Liver (tissue), 9 donors: ENCODE results near the gene MED23. TPM values are rescaled to one million over a fixed set of nuclear protein-coding genes. Genes with fewer than 3 reads are reported as not detected.

Experiments
- DNase-seq: peaks from one replicate; pipeline ENCODE4 v3.0.0-alpha.2; 2017; ENCODE audit warnings: low spot score
- H3K27ac ChIP-seq, 2 donors: one replicate each; pipeline ENCODE4 v1.7.0; 2013; ENCODE audit warnings: inconsistent platforms in 2 of 2, low read length in 2 of 2, control low read depth in 1 of 2, low read depth in 1 of 2, mild to moderate bottlenecking in 1 of 2
- H3K27me3 ChIP-seq, 4 donors: one replicate each; pipeline versions ENCODE4 v1.6.1 to v1.7.0; 2013; ENCODE audit warnings: low read length in 3 of 4, inconsistent platforms in 1 of 4, mild to moderate bottlenecking in 1 of 4, moderate library complexity in 1 of 4; ENCODE audit not compliant: control insufficient read depth in 4 of 4, insufficient read depth in 4 of 4
- H3K36me3 ChIP-seq, 4 donors: one replicate each; pipeline versions ENCODE4 v1.6.1 to v1.7.0; 2013; ENCODE audit warnings: low read length in 3 of 4, mild to moderate bottlenecking in 3 of 4, low read depth in 1 of 4, moderate library complexity in 1 of 4; ENCODE audit not compliant: control insufficient read depth in 4 of 4, insufficient read depth in 3 of 4
- H3K4me1 ChIP-seq, 4 donors: one replicate each; pipeline versions ENCODE4 v1.6.1 to v1.7.0; 2013; ENCODE audit warnings: low read length in 3 of 4, mild to moderate bottlenecking in 3 of 4, moderate library complexity in 1 of 4; ENCODE audit not compliant: control insufficient read depth in 4 of 4, insufficient read depth in 4 of 4
- H3K4me3 ChIP-seq, 3 donors: one replicate each; pipeline versions ENCODE4 v1.6.1 to v1.7.0; 2013; ENCODE audit warnings: low read length in 3 of 3, control low read depth in 1 of 3, low read depth in 1 of 3, mild to moderate bottlenecking in 1 of 3
- H3K9ac ChIP-seq, 2 donors: one replicate each; pipeline ENCODE4 v1.7.0; 2013; ENCODE audit warnings: low read length in 2 of 2, mild to moderate bottlenecking in 2 of 2, moderate library complexity in 2 of 2, control low read depth in 1 of 2, low read depth in 1 of 2
- H3K9me3 ChIP-seq, 4 donors: one replicate each; pipeline versions ENCODE4 v1.6.1 to v1.7.0; 2013; ENCODE audit warnings: low read length in 3 of 4; ENCODE audit not compliant: control insufficient read depth in 4 of 4
- EGR1 ChIP-seq, 2 donors: IDR thresholded peaks; 2 replicates each; pipeline ENCODE4 v1.6.1; 2016 to 2018; ENCODE audit warnings: antibody characterized with exemption in 2 of 2, low read depth in 2 of 2
- FOXA1 ChIP-seq: IDR thresholded peaks from 2 replicates; pipeline ENCODE4 v1.6.1; 2016; ENCODE audit warnings: antibody characterized with exemption
- FOXA2 ChIP-seq: IDR thresholded peaks from 2 replicates; pipeline ENCODE4 v1.6.1; 2016; ENCODE audit warnings: antibody characterized with exemption
- GABPA ChIP-seq, 2 donors: IDR thresholded peaks in 1 of 2; conservative IDR thresholded peaks in 1 of 2; 2 replicates each; pipeline ENCODE4 v1.6.1; 2016; ENCODE audit warnings: antibody characterized with exemption in 2 of 2, mild to moderate bottlenecking in 1 of 2, moderate library complexity in 1 of 2
- HNF4A ChIP-seq, 2 donors: conservative IDR thresholded peaks; 2 replicates each; pipeline ENCODE4 v1.6.1; 2016; ENCODE audit warnings: antibody characterized with exemption in 2 of 2, mild to moderate bottlenecking in 2 of 2
- HNF4G ChIP-seq: IDR thresholded peaks from 2 replicates; pipeline ENCODE4 v1.6.1; 2016; ENCODE audit warnings: antibody characterized with exemption
- JUND ChIP-seq, 2 donors: IDR thresholded peaks; 2 replicates each; pipeline ENCODE4 v1.6.1; 2016; ENCODE audit warnings: antibody characterized with exemption in 2 of 2
- RAD21 ChIP-seq, 2 donors: IDR thresholded peaks; 2 replicates each; pipeline ENCODE4 v1.6.1; 2016; ENCODE audit warnings: antibody characterized with exemption in 2 of 2, mild to moderate bottlenecking in 2 of 2
- RXRA ChIP-seq, 2 donors: IDR thresholded peaks; 2 replicates each; pipeline ENCODE4 v1.6.1; 2017 to 2018; ENCODE audit warnings: antibody characterized with exemption in 2 of 2, mild to moderate bottlenecking in 1 of 2
- SP1 ChIP-seq: IDR thresholded peaks from 2 replicates; pipeline ENCODE4 v1.6.1; 2018; ENCODE audit warnings: antibody characterized with exemption, mild to moderate bottlenecking
- TAF1 ChIP-seq: conservative IDR thresholded peaks from 2 replicates; pipeline ENCODE4 v1.6.1; 2016; ENCODE audit warnings: antibody characterized with exemption, mild to moderate bottlenecking
- YY1 ChIP-seq: IDR thresholded peaks from 2 replicates; pipeline ENCODE4 v1.6.1; 2016; ENCODE audit warnings: antibody characterized with exemption, mild to moderate bottlenecking
- WGBS: extraction: QIAGEN DNeasy Blood & Tissue Kit; methylation state at CpG from one replicate; pipeline ENCODE4 v1.1.7; 2013; 5-methylcytosine and 5-hydroxymethylcytosine counted together
- polyA plus RNA-seq, 2 donors: library from polyadenylated mRNA; stranded (reverse) in 1 of 2; unstranded in 1 of 2; fragments of 200-250 nt in 1 of 2; fragments of >200 nt in 1 of 2; fragmentation: Nextera tagmentation in 1 of 2; extraction: Ambion mirVana in 1 of 2; gene quantifications; one replicate each; pipeline versions ENCODE4 v1.2.1 to v1.2.3, GENCODE V29; 2013 to 2015
- total RNA-seq, 2 donors: library from RNA; depleted of rRNA; stranded (reverse); fragments of >200 nt; gene quantifications; one replicate each; pipeline ENCODE4 v1.2.3, GENCODE V29; 2014
- TF ChIP-seq, protein P1 (sequence below): IDR thresholded peaks from 2 replicates; pipeline ENCODE4 v1.6.1; 2016; ENCODE audit warnings: antibody characterized with exemption
- TF ChIP-seq, protein P2 (sequence below): IDR thresholded peaks from 2 replicates; pipeline ENCODE4 v1.6.1; 2016; ENCODE audit warnings: antibody characterized with exemption, mild to moderate bottlenecking
- TF ChIP-seq, protein P3 (sequence below): IDR thresholded peaks from 2 replicates; pipeline ENCODE4 v1.6.1; 2016; ENCODE audit warnings: antibody characterized with exemption
- donor health status: healthy.
- donor health status: healthy.
- donor health status: healthy.
- donor health status: healthy.
- donor health status: healthy.

The MED23 gene
- total and polyA plus RNA-seq, 4 donors = 3.9 to 17.3 (median 13.4) TPM

DNA sequence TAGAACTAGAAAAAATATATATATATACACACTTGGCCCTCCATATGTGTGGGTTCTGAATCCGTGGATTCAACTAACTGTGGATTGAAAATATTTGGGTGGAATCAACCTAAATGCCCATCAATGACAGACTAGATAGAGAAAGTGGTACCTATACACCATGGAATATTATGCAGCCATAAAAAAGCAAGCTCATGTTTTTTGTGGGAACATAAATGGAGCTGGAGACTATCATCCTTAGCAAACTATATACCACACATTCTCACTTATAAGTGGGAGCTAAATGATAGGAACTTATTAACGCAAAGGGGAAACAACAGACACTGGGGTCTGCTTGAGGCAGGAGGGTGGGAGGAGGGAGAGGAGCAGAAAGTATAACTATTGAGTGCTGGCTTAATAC, 45.1 kb upstream of the MED23 start:
- TF ChIP-seq FOXA1 = no peak
- TF ChIP-seq RAD21 (IDR thresholded peaks at IDR 0.05) = no peak
- Histone ChIP-seq H3K9me3 (no peaks in the 10 kb centered on the region), H3K4me1 (no peaks in the 10 kb centered on the region), H3K4me3 (no peak overlapping the region), H3K36me3 (no peaks in the 10 kb centered on the region), H3K27ac (no peak overlapping the region), H3K27me3 (no peaks in the 10 kb centered on the region), H3K9ac (no peak overlapping the region)
- 94% methylated on average over 2 of the region's 2 CpGs for WGBS
- no peak for DNase-seq

DNA sequence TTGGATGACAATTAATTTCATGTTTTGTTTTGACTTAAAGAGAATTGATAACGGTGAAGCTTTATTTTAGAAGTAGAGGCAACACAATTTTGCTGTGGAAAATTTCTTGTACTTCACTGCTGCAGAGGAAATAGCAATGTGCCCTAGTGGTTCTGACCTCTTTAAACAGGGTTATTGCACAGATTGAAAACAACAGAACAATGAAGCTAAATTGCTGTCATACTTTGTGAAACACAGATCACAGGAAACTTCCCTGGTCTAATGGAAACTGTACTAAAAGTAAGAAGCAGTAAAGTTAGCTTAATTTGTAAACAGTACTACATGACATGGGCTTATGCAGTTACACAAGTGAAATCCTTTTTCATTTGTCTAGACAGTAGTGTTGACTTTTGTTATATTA, 41.8 kb upstream of the MED23 start:
- Histone ChIP-seq H3K4me3 (no peak overlapping the region), H3K27me3 (no peaks in the 10 kb centered on the region), H3K4me1 (no peaks in the 10 kb centered on the region), H3K27ac (no peak overlapping the region), H3K9ac (no peak overlapping the region), H3K36me3 (no peaks in the 10 kb centered on the region), H3K9me3 (no peaks in the 10 kb centered on the region)
- no peak for DNase-seq
- WGBS = 85% methylated on average over 1 of the region's 1 CpG
- TF ChIP-seq EGR1 (IDR thresholded peaks at IDR 0.05; ENCODE audit: low read depth in 2 of 2) = no peak
- TF ChIP-seq, protein P1, sequence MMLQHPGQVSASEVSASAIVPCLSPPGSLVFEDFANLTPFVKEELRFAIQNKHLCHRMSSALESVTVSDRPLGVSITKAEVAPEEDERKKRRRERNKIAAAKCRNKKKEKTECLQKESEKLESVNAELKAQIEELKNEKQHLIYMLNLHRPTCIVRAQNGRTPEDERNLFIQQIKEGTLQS = no peak
- TF ChIP-seq, protein P2, sequence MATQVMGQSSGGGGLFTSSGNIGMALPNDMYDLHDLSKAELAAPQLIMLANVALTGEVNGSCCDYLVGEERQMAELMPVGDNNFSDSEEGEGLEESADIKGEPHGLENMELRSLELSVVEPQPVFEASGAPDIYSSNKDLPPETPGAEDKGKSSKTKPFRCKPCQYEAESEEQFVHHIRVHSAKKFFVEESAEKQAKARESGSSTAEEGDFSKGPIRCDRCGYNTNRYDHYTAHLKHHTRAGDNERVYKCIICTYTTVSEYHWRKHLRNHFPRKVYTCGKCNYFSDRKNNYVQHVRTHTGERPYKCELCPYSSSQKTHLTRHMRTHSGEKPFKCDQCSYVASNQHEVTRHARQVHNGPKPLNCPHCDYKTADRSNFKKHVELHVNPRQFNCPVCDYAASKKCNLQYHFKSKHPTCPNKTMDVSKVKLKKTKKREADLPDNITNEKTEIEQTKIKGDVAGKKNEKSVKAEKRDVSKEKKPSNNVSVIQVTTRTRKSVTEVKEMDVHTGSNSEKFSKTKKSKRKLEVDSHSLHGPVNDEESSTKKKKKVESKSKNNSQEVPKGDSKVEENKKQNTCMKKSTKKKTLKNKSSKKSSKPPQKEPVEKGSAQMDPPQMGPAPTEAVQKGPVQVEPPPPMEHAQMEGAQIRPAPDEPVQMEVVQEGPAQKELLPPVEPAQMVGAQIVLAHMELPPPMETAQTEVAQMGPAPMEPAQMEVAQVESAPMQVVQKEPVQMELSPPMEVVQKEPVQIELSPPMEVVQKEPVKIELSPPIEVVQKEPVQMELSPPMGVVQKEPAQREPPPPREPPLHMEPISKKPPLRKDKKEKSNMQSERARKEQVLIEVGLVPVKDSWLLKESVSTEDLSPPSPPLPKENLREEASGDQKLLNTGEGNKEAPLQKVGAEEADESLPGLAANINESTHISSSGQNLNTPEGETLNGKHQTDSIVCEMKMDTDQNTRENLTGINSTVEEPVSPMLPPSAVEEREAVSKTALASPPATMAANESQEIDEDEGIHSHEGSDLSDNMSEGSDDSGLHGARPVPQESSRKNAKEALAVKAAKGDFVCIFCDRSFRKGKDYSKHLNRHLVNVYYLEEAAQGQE = no peak
- TF ChIP-seq HNF4G = no peak
- TF ChIP-seq, protein P3, sequence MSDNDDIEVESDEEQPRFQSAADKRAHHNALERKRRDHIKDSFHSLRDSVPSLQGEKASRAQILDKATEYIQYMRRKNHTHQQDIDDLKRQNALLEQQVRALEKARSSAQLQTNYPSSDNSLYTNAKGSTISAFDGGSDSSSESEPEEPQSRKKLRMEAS = no peak
- no peak for TF ChIP-seq RXRA (IDR thresholded peaks at IDR 0.05)

DNA sequence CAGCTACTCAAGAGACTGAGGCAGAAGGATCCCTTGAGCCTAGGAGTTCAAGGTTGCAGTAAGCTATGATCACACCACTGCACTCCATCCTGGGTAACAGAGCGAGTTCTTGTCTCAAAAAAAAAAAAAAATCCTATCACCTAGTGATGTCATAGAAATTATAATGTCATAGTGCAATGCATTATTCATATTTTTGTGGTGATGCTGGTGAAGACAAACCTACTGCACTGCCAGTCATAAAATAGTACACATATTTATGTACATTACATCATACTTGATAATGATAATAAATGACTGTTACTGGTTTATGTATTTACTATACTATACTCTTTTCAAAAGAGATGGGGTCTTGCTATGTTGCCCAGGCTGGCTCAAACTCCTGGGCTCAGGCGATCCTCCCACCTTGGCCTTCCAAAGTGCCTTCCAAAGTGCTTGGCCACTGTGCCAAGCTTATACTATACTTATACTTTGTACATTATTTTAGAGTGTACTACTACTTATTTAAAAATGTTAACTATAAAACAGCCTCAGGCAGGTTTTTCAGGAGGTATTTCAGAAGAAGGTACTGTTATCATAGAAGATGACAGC, 35.6 kb upstream of the MED23 start:
- TF ChIP-seq YY1 = no peak
- TF ChIP-seq SP1 = no peak
- no peak for TF ChIP-seq HNF4A (conservative IDR thresholded peaks at IDR 0.05)
- no peak for TF ChIP-seq RAD21 (IDR thresholded peaks at IDR 0.05)
- TF ChIP-seq FOXA2 = no peak
- TF ChIP-seq JUND (IDR thresholded peaks at IDR 0.05) = no peak
- TF ChIP-seq EGR1 (IDR thresholded peaks at IDR 0.05; ENCODE audit: low read depth in 2 of 2) = no peak
- no peak for TF ChIP-seq RXRA (IDR thresholded peaks at IDR 0.05)
- TF ChIP-seq, protein P2 = no peak
- no peak for TF ChIP-seq FOXA1
- TF ChIP-seq GABPA (IDR thresholded peaks at IDR 0.05 in 1 of 2, conservative IDR thresholded peaks at IDR 0.05 in 1 of 2) = no peak
- TF ChIP-seq TAF1 = no peak
- TF ChIP-seq, protein P1 = no peak
- H3K9ac ChIP-seq = no peak overlapping the region
- no peaks in the 10 kb centered on the region for H3K27me3 ChIP-seq
- 96% methylated on average over 2 of the region's 2 CpGs for WGBS
- H3K4me1 ChIP-seq = no peaks in the 10 kb centered on the region
- no peak overlapping the region for H3K4me3 ChIP-seq
- no peaks in the 10 kb centered on the region for H3K9me3 ChIP-seq
- DNase-seq = no peak
- H3K27ac ChIP-seq = no peak overlapping the region
- no peaks in the 10 kb centered on the region for H3K36me3 ChIP-seq
